Inflammatory macrophage treated with lipopolysaccharide for 1 hour (primary cell): ENCODE results near the gene SARM1.
"Not testable (repeated sequence)": the region's sequence is repeated elsewhere in the genome, so short reads cannot be mapped to it uniquely, and the experiment has no call there.

ENCODE experiments used
- DNase-seq, 2 donors: peaks; one replicate each; pipeline ENCODE4 v3.0.0-alpha.2; 2020 to 2022

The SARM1 gene

DNA sequence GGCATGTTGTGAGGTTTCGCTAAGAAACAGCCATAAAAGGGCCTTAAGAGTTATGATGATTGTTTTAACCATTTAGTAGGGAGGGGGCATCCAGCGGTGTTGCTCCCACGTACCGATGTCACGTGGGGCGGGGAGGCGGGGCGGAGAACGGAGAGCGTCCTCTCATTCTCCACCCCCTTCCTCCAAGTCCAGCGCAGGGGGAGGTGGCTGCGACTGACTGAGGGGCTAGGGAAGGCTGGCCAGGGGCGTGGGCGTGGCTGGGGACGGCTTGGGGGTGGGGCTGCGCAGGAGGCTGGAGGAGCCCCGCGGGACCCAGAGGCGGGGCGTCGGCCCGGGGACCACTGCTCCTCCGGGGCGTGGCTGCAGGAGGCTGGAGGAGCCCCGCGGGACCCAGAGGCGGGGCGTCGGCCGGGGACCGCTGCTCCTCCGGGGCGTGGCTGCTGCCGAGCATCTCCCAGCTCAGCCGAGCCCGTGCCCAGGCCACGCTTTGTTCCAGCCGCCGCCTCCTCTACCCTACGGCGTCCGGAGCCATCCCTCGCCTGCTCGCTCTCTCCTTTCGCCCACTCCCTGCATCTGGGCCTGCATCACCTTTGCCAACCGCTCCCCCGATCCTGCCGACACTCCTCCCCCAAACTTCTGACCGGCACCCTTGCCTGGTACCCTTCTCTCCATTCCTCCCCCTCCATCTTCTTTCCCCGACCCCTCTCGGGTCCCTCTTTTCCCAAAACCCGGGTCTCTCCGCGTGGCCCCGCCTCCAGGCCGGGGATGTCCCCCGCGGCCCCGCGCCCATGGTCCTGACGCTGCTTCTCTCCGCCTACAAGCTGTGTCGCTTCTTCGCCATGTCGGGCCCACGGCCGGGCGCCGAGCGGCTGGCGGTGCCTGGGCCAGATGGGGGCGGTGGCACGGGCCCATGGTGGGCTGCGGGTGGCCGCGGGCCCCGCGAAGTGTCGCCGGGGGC is at the start of gene SARM1:
TSS of gene SARM1 (plus strand) at position 450 of the 958 bp plus-strand sequence. CDS start at position 789, 339 bp downstream.
- no peak for DNase-seq

DNA sequence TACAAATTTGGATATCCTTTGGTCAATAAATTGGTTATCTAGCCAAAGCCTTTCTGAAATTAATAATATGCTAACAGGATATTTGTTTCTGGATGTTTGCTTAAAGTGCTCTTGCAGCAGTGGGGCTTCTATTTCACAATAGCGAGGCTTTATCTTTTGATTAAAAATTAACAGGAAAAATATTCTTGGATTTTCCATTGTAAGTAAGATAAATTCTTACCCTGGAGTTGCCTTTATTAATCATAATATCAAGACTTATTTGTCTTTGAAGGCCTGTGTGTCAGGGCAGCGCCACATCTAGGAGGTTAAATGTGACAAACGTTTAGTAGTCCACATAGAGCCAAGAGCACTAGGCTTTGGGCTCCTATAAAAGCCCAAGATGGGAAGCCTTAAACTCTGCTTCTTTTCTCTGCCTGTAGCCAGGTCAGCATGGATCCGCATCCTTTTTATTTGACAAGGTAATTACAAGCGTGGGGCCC is 47.2 kb upstream of the SARM1 start:
- no peak for DNase-seq

DNA sequence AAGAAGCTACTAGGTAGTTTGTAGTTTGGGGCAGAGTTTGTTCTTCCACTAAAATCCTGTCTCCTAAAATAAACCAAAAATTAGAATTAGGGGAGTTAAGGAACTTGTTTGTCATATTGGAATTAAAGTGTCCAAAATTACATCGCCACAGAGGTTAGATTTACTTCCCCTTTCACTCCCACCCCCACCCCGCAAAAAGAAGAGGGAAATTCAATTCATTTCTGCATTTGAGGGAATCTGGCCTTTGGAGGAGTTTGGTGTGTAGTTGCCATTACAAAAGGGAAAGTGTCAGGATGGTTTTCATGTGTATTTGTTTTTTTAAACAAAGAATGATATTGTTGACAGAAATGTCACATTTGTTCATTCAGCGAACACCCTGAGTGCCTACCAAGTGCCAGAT is 46.7 kb upstream of the SARM1 start:
- peak; percentile 50 to 56 for DNase-seq

DNA sequence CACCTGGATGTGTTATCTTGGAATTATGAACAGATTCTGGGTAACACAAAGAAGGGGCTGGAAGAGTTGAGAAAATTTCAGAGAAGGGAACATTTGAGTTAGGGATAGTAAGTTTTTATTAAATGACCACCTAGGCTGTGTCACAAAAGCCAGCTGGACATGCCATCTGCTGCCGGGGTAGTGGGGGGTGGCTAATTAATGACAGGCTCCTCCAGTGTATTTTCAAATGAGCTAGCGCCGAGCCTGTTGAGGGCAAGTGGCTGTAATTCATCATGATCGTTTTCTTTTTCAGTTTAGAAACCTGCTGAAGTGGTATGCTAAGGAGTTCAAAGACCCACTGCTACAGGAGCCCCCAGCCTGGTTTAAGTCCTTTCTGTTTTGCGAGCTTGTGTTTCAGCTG is 46.3 kb upstream of the SARM1 start:
- no peak for DNase-seq

DNA sequence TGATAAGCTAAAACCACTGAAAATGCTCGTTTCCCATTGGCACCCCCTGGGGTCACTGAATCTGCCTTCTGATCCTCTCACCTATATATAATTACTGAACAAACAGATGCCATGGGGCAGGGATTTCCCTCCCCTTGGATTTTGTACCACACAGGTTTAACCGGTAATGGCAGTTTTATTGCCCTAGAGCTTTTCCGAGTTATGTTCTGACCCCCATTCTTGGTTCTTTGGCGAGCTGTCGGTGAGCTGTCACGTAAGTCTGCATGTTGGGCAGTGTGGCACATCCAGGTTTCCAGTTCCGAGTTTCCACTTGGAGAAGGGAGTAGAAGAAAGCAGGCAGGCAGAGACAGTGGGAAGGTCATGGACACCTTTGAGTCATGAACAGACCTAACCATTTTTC is 45.4 kb upstream of the SARM1 start:
- DNase-seq, result no peak

DNA sequence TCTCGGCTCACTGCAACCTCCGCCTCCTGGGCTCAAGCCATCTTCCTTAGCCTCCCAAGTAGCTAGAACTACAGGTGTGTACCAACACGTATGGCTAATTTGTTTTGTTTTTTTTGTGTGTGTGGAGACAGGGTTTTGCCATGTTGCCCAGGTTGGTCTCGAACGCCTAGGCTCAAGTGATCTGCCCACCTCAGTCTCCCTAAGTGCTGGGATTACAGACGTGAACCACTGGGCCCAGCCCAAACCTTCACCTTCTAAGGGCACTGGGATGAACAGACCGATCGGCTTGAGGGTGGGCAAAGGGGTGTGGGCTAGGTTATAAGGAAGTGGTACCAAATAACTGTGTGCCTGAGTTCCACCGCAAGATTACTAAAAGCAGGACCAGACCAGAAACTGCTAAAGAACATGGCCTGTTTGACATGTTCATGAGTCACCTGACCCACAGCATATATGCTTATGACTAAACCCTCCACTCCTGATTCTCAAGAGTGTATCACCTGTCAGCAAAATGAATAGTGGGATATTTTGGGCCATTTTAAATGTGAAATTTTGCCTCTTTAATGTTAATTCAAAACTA is 44.4 kb upstream of the SARM1 start:
- DNase-seq, result no peak

DNA sequence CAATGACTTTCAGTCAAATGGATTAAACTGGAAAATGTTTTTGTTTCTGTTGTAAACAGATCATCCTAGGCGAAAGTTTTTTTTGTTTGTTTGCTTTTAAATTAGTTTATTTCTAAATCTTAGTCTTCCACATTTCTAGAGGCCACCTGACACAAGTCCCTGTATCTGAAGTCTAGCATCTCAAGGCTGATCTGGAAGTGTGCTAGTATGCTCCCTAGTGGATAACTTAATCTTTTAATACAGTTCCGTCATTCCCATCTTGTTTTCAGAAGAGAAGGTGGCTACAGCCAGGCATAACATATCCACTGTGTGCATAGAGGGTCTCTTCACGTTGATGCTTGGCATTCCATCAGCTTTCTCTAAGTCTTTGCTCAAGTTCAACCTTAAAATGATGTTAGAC is 43.8 kb upstream of the SARM1 start:
- DNase-seq, result no peak

DNA sequence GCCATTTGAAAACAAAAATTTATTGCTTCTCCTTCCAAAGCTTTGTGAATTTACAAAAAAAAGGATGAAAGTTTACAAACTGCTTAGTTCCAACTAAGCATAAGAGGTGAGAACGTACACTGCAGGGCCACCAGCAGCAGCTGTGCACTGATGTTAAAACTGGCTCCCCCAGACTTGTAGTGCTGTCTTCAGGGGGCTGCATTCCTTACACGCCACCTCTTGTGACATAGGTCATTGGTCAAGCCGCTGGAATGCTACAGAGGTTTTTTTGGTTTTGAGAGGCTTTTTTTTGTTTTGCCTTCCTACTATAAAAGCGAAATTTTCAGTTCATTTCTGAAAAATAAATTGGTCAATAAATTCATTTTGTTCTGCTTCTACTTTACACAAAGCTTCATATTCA is 43.2 kb upstream of the SARM1 start:
- no peak for DNase-seq

DNA sequence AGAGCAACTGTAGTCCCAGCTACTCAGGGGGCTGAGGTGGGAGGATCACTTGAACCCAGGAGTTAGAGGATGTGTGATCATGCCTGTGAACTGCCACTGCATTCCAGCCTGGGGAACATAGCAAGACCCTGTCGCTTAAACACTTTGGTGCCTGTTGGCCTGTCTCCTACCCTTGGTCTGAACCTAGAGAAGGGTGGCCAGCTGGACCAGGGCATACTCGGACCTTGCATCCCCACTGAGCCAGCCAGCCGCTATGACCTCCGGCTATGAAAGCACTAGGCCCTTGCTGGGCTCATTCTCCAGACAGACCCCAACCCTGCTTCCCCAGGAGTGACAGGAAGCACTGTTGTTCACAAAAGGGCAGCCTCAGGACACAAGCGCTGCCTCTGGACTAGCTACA is 40.8 kb upstream of the SARM1 start:
- DNase-seq, result no peak

DNA sequence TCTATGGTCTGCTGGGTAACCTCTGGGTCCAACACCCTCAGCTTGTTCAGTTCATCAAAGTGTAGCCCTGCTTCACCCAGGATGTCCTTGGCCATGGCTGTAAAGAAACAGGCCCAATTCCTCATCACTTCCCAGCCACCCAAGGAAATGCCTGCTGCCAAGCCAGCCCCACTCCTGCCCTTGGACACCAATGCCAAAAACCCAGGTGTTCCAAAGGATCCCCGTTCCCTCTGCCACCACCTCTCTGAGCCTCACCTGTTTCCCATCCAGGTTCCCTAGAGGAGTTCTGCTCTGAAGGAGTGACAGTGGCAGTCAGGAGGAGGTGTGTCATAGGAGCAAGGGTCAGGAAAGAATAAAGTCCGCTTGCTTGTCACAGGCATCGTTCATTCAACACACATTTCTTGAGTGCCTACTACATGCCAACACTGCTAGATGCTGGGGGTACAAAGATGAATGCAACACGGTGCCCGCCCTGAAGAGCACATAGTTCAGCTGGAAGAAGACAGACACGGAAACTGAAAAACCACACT is 39.5 kb upstream of the SARM1 start:
- DNase-seq, result no peak

DNA sequence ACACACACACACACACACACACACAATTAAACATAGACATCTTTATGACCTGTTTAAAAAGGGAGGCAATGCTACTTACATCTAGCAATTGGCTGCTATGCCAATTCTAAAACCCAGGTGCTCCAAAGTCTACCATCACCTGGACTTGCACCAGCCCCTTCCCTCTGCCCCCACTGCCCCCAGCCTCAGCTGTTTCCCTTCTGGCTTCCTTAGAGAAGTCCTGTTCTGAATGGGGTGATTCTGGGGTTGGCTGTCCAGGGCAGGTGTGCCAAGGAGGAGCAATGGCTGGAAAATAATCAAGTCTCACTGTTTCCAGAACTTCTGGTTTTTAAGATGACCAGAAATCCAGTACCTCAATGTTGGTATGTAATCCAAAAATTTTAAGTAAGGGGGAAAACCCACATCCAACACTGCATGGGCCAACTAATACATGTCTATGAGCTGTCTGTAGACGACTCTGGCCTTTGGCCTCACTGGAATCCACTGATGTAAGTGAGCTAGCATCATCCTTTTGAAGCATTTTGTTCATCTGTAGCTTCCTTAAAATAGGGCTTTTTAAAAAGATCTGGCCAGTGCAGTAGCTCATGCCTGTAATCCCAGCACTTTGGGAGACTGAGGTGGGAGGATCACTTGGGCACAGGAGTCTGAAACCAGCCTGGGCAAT is 38.3 kb upstream of the SARM1 start:
- no peak for DNase-seq

DNA sequence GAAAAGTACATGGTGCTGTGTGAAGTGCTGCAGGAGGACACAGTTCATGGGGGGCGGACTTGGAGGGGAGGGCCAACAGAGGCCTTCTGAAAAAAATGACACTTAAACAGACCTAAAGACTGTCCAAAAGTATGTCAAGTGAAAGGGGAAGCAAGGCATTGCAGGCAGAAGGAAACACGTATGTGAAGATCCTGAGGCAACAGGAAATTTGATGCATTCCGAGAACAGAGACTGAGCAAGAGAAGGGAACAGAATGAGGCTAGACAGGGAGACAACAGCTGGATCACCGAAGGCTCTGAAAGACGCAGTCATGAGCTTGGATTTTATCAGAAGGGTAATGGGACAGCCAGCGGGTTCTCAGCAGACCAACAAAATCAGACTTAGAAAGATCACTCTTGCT is 37.3 kb upstream of the SARM1 start:
- DNase-seq, result peak; percentile 31 to 56

DNA sequence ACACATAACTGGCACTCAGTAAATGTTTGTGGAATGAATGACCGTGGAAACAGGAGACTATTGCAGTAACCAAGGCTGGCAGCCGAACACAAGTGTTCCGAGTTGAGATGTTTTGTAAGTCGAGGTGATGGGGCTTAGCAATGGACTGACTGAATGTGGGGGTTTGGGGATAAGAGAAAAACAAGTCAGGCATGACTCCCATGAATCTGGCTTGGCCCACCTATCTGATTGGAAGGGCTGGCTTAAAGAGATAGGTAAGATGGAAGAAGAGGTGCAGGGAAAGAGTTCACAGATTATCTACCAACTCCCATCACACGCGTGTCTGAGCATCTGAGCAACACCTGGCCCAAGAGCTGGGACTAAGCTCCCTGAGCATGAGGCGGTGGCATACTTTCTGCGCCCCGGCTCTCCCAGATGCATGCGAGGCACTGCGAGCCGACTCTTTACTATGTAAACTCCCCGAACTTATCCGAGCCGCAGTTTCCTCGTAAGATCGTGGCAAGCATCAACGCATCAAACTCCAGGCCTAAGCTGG is 36.8 kb upstream of the SARM1 start:
- DNase-seq, result no peak

DNA sequence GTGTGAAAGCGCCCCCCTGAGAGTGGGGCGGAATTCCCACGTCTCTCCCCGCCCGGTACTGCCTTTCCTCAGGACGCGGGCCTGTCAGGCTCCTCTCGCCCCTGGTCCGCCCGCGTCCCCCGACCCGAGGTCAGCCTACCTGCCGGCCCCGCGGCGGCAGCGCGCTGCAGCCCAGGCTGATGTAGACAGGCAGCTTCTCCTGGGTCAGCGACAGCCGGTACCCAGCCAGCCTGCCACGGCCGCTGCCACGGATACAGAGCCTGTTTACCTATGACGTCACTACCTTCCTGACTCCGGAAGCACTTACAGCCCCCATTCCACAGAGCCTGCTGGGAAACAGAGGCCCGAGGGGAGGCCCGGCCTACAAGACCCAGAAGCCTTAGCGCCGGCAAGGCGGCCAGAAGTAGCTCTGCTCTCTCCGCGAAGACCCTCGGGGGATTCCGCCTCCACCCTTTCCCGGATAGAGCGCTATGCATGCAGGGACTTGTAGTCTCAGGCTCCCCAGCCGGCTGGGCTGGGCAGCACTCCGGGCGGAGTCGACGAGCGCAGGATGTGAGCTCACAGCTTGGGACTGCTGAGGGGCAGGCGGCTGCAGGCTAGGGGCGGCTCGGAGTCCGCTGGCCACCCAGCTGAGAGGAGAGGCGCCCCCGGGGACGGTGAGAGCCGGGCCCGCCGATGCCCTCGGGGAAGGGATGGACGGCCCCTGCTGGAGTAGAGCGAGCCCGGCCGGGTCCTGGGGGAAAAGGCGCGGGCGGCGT is 36.1 kb upstream of the SARM1 start, which contains the start of the genes IFT20 and TNFAIP1:
TSS of gene IFT20 (minus strand) at position 272 of the 758 bp plus-strand sequence. CDS start 3,487 bp downstream, outside the sequence.
TSS of gene TNFAIP1 (plus strand) at position 561 of the 758 bp plus-strand sequence. CDS start 3,761 bp downstream, outside the sequence.
- peak; percentile 98 to 100 for DNase-seq

DNA sequence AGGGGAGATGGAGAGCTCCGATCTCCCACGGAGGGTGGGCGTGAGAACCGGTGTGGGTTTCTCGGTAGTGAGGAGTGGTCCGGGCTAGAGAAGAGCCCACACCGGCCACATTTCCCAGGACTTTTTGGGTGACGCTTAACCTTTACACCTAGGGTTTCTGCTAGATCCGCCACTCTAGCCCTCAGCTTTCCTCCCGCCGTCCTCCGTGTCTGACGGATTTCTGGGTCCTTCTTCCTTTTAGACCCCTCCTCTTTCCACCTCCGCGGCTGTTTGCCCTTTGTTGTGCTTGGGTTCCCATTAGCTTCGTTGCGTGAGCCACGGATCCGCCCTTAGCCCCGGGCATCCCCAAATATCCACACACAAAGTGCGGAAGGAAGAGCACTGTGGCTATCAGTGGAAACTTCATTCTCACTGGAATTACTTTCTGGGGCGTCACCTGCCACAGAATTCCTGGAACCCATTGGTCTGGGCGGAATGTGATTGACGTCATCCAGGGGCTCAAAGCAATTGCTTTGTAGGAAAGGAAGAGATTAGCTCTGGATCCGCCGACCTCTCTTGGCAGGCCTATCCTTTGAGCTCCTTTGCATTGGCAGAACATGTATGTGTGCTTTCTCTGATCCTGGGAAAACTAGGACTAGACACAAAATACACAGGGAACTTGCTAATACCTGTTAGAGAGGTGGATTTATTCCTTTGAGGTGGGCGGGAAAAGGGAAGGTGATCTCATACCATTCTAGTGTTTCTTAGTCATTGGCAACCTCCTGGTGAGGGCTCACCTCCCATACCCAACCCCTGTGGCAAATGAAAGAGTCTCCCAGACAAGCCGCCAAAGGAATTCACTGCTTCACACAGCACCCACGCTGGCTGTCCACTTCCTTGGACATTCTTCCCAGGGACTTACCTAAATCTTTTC is 35.3 kb upstream of the SARM1 start:
- peak; percentile 64 to 66 for DNase-seq

DNA sequence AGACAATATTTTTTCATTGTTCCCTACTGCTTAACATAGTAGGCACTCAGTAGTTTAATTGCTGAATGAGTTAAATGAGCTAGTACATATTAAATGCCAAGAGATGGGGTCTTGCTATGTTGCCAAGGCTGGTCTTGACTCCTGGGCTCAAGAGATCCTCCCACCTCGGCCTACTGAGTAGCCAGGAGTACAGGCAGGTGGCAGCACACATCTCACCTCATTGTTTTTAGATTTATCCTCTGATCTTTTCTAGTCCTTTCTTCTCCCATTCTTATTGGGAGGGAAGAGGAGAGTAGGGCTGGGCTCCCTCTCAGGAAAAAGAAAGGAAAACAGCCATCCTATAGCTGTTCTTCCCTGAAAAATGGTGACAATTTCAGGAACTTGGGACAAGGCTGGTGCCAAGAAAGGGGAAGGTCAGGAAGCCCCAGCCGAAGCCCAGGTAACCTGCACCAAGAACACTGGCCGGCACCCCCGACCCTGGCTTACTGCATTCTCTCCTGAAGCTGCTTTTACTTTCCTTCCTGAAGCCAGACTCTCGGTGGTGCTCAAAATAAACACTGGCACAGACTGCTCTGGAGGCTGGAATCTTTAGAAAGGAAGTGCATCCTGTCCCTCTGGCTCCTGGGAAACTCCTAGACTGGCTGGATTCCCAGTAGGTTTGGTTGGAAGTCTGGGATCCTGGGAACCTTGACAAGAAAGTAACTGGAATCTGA is 33.3 kb upstream of the SARM1 start:
- no peak for DNase-seq

DNA sequence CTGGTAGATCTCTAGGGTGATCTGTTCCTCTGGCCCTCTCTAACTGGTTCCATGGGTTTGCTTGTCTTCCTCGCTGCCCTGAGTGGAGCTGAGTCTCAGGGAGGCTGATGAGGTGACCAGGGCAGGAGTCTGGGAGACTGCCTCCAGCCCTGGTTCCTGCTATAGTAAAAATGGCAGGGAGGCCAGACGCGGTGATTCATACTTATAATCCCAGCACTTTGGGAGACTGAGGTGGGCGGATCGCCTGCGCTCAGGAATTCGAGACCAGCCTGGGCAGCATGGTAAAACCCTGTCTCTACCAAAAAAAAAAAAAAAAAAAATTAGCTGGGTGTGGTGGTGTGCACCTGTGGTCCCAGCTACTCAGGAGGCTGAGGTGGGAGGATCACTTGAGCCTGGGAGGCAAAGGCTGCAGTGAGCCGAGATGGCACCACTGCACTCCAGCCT is 32.7 kb upstream of the SARM1 start:
- not testable (repeated sequence) for DNase-seq

DNA sequence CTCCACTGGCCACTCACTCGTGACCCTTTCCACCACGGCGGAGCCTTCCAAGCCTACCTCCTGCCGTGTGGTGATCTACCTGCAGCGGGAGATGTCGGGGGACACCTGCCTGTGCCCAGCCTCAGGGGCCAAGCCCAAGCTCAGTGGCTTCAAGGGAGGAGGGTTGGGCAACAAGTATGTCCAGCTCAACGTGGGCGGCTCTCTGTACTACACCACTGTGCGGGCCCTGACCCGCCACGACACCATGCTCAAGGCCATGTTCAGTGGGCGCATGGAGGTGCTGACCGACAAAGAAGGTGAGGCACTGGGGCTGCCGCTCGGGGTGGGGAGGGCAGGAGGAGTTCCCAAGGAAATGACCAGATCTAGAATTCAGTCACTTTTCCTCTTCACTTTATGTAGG is 32.1 kb upstream of the SARM1 start:
- DNase-seq, result no peak

DNA sequence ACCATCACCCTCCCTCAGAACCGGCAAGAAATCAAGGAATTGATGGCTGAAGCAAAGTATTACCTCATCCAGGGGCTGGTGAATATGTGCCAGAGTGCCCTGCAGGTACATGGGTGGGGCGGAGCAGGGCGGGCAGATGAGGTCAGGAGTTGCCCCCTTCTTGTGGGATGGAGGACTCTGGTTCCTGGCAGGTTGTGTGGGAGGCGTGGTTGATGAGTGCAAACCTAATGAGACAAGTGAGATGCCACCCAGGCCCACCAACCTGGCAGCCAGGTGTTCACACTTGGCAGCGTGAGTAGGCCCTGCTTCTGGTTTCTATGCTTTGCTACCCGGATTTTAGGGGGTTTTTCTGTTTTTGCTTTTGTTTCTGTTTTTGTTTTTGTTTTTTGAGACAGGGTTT is 31.1 kb upstream of the SARM1 start:
- no peak for DNase-seq

DNA sequence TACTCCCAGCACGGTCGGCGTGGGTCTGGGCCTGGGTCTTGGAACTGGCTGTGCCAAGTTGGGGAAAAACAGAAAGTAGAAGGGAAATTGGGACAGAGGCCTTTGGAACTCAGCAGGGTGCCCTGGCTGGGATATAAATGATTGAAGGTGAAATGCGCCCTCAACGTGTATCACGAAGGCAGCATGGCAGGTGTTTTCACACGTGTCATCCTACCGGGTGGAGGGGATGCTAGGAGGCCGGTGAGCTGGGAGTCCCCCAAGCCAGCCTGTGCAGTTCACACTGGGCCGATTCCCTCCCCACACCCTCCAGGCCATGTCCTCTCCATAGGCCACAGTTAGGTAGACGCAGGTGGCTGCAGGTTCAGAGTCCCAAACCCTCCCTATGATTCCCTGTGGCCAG is 30.0 kb upstream of the SARM1 start:
- DNase-seq, result no peak
